B cell (primary cell): ENCODE data around the gene ESYT3. TPM values are rescaled to one million over a fixed set of nuclear protein-coding genes. Genes with fewer than 3 reads are reported as not detected.

Experiments
- ATAC-seq: fragments of 200-7000 bp; cut with Tn5 transposase; one replicate; pipeline ENCODE4 v1.10.0; 2021; ENCODE audit warnings: low read depth, mild to moderate bottlenecking, moderate number of reproducible peaks, moderate library complexity
- CTCF ChIA-PET: fragments of 350-600 bp; sonication (Branson Sonifier 250); formaldehyde crosslinking; loops from one replicate; lab custom pipeline; 2021; ENCODE audit warnings: antibody characterized with exemption, inconsistent platforms; lab: Charles Lee
- POLR2A ChIA-PET: fragments of 350-600 bp; sonication (Branson Sonifier 250); formaldehyde crosslinking; loops from one replicate; lab custom pipeline; 2021; ENCODE audit warnings: antibody characterized with exemption; lab: Charles Lee
- DNase-seq: peaks from one replicate; pipeline ENCODE4 v3.0.0; 2013
- H2AFZ ChIP-seq: 2 replicates; pipeline ENCODE4 v1.6.1; 2012; ENCODE audit warnings: mild to moderate bottlenecking, low read depth, low read length; ENCODE audit not compliant: insufficient read depth, poor library complexity, severe bottlenecking
- H3K27ac ChIP-seq, 2 donors: 1 replicate in 1 of 2; 2 replicates in 1 of 2; pipeline ENCODE4 v1.5.1; 2012 to 2013; ENCODE audit warnings: low read length in 2 of 2, mild to moderate bottlenecking in 2 of 2, moderate library complexity in 1 of 2
- H3K27me3 ChIP-seq, 4 experiments: fragments of 200-600 bp in 1 of 4; sonication (generic) in 1 of 4; replicated peaks in 1 of 4; 1 replicate in 2 of 4; 2 replicates in 2 of 4; pipeline versions ENCODE4 v1.6.1 to v1.7.0; 2013 to 2016; ENCODE audit warnings: low read length in 3 of 4, mild to moderate bottlenecking in 2 of 4, mixed read lengths in 1 of 4, moderate library complexity in 1 of 4; ENCODE audit not compliant: insufficient read depth in 4 of 4, control insufficient read depth in 3 of 4; ENCODE audit errors: control extremely low read depth in 1 of 4
- H3K36me3 ChIP-seq, 2 experiments: replicated peaks in 1 of 2; 1 replicate in 1 of 2; 2 replicates in 1 of 2; pipeline versions ENCODE4 v1.6.1 to v1.7.1; 2013; ENCODE audit warnings: low read length in 1 of 2; ENCODE audit not compliant: insufficient read depth in 2 of 2, control insufficient read depth in 1 of 2; ENCODE audit errors: control extremely low read depth in 1 of 2, extremely low read depth in 1 of 2
- H3K4me1 ChIP-seq, 2 donors: fragments of 200-600 bp in 1 of 2; sonication (generic) in 1 of 2; 1 replicate in 1 of 2; 2 replicates in 1 of 2; pipeline versions ENCODE4 v1.5.1 to v1.6.1; 2013 to 2017; ENCODE audit warnings: low read length in 2 of 2; ENCODE audit not compliant: control insufficient read depth in 2 of 2, insufficient read depth in 2 of 2
- H3K4me2 ChIP-seq: replicated peaks from 2 replicates; pipeline ENCODE3; 2012; ENCODE audit warnings: mild to moderate bottlenecking, low read depth, low read length; ENCODE audit not compliant: poor library complexity, severe bottlenecking
- H3K4me3 ChIP-seq, 5 experiments: fragments of 200-600 bp in 1 of 5; sonication (generic) in 1 of 5; 1 replicate in 3 of 5; 2 replicates in 2 of 5; pipeline versions ENCODE4 v1.5.1 to v1.7.0; 2011 to 2016; ENCODE audit warnings: low read length in 4 of 5, mild to moderate bottlenecking in 4 of 5, low read depth in 2 of 5, control low read depth in 1 of 5, moderate library complexity in 1 of 5; ENCODE audit not compliant: insufficient read depth in 1 of 5; ENCODE audit errors: control extremely low read depth in 1 of 5, extremely low read depth in 1 of 5
- H3K79me2 ChIP-seq: fragments of 200-600 bp; sonication (generic); one replicate; pipeline ENCODE4 v1.6.0; 2016; ENCODE audit warnings: low read length; ENCODE audit not compliant: control insufficient read depth, insufficient read depth
- H3K9ac ChIP-seq: fragments of 200-600 bp; sonication (generic); 2 replicates; pipeline ENCODE4 v1.6.1; 2017; ENCODE audit warnings: mild to moderate bottlenecking, low read length, moderate library complexity
- H3K9me3 ChIP-seq, 3 donors: one replicate each; pipeline versions ENCODE4 v1.6.1 to v1.7.1; 2013; ENCODE audit warnings: low read length in 2 of 3; ENCODE audit not compliant: control insufficient read depth in 2 of 3, insufficient read depth in 1 of 3; ENCODE audit errors: control extremely low read depth in 1 of 3
- H4K20me1 ChIP-seq: 2 replicates; pipeline ENCODE4 v1.6.0; 2012; ENCODE audit warnings: mild to moderate bottlenecking, low read length; ENCODE audit not compliant: insufficient read depth, control insufficient read depth, poor library complexity, severe bottlenecking
- H3K27ac Mint-ChIP-seq: one replicate; pipeline ENCODE4 v1.8.0; 2021; ENCODE audit warnings: mixed read lengths
- H3K27me3 Mint-ChIP-seq: one replicate; pipeline ENCODE4 v1.8.0; 2021; ENCODE audit warnings: mixed read lengths
- H3K4me1 Mint-ChIP-seq: one replicate; pipeline ENCODE4 v1.8.0; 2021; ENCODE audit warnings: mixed read lengths
- H3K4me3 Mint-ChIP-seq: one replicate; pipeline ENCODE4 v1.8.0; 2021; ENCODE audit warnings: mixed read lengths
- H3K9me3 Mint-ChIP-seq: one replicate; pipeline ENCODE4 v1.8.0; 2022; ENCODE audit warnings: mixed read lengths; ENCODE audit not compliant: insufficient read depth
- EZH2 ChIP-seq: IDR thresholded peaks from 2 replicates; pipeline ENCODE4 v1.6.1; 2012; ENCODE audit warnings: borderline replicate concordance, low read depth, mild to moderate bottlenecking, moderate library complexity, low read length; ENCODE audit not compliant: insufficient read depth, poor library complexity, severe bottlenecking
- WGBS: methylation state at CpG from one replicate; pipeline ENCODE4 v1.1.5; 2013; ENCODE audit warnings: missing lambda C conversion rate; ENCODE audit not compliant: insufficient coverage; 5-methylcytosine and 5-hydroxymethylcytosine counted together
- intact Hi-C: fragments of 100-400 bp; cut with micrococcal nuclease; formaldehyde crosslinking; loops from one replicate; pipeline ENCODE4 v1.10.0; 2022
- polyA plus RNA-seq: library from polyadenylated mRNA; depleted of rRNA; stranded (reverse); fragments of >200 nt; gene quantifications from 2 replicates; pipeline ENCODE4 v1.2.3, GENCODE V29; 2012
- total RNA-seq, 2 donors: library from RNA; stranded (reverse); fragments of 120-200 nt in 1 of 2; gene quantifications; 1 replicate in 1 of 2; 2 replicates in 1 of 2; pipeline versions ENCODE4 v1.2.3 to v1.2.4, GENCODE V29; 2013 to 2022
- TF ChIP-seq, protein P1 (sequence below): fragments of 200-600 bp; IDR thresholded peaks from one replicate; pipeline ENCODE4 v1.8.0; 2022; ENCODE audit warnings: antibody characterized with exemption, mild to moderate bottlenecking

Gene ESYT3
- total and polyA plus RNA-seq, 2 donors (not counting 1 experiment from before 2014, with no cell fraction given) = not detected

GRCh38 chr3:138384976-138385375 is 49.4 kb upstream of the ESYT3 start:
- H3K4me3 Mint-ChIP-seq = no peak overlapping the region
- Histone ChIP-seq H3K9ac (no peak overlapping the region), H2AFZ (no peak overlapping the region), H3K27ac (no peak overlapping the region), H3K4me1 (no peaks in the 10 kb centered on the region), H3K4me2 (no peak overlapping the region), H3K36me3 (no peaks in the 10 kb centered on the region), H3K9me3 (peaks cover 0 to 8% (median 0%) of the 10 kb centered on the region in 3 donors), H3K79me2 (no peaks in the 10 kb centered on the region), H3K27me3 (peaks cover 0 to 47% (median 15%) of the 10 kb centered on the region in 4 experiments), H4K20me1 (no peaks in the 10 kb centered on the region), H3K4me3 (no peak overlapping the region)
- no peaks in the 10 kb centered on the region for H3K4me1 Mint-ChIP-seq
- no peaks in the 10 kb centered on the region for H3K9me3 Mint-ChIP-seq
- DNase-seq (no peak), ATAC-seq (no peak)
- WGBS = 92% methylated on average over 2 of the region's 5 CpGs
- H3K27me3 Mint-ChIP-seq = peaks cover 64% of the 10 kb centered on the region
- H3K27ac Mint-ChIP-seq = no peak overlapping the region
- POLR2A ChIA-PET = no interaction called here
- CTCF ChIA-PET = no interaction called here
- intact Hi-C loops = no loop called here
- no peak for TF ChIP-seq EZH2
- TF ChIP-seq, protein P1, sequence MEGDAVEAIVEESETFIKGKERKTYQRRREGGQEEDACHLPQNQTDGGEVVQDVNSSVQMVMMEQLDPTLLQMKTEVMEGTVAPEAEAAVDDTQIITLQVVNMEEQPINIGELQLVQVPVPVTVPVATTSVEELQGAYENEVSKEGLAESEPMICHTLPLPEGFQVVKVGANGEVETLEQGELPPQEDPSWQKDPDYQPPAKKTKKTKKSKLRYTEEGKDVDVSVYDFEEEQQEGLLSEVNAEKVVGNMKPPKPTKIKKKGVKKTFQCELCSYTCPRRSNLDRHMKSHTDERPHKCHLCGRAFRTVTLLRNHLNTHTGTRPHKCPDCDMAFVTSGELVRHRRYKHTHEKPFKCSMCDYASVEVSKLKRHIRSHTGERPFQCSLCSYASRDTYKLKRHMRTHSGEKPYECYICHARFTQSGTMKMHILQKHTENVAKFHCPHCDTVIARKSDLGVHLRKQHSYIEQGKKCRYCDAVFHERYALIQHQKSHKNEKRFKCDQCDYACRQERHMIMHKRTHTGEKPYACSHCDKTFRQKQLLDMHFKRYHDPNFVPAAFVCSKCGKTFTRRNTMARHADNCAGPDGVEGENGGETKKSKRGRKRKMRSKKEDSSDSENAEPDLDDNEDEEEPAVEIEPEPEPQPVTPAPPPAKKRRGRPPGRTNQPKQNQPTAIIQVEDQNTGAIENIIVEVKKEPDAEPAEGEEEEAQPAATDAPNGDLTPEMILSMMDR = no peak

GRCh38 chr3:138389144-138389601 is 45.2 kb upstream of the ESYT3 start:
- intact Hi-C loops = no loop called here
- H3K9ac ChIP-seq = no peak overlapping the region
- no peak overlapping the region for H3K27ac Mint-ChIP-seq

More at GRCh38 chr3:138389144-138389601, 45.2 kb upstream of the ESYT3 start:
- Histone ChIP-seq H3K4me3 (no peak overlapping the region), H2AFZ (no peak overlapping the region), H3K27me3 (peaks cover 0 to 24% (median 5%) of the 10 kb centered on the region in 4 experiments), H3K4me2 (no peak overlapping the region), H3K79me2 (no peaks in the 10 kb centered on the region), H3K4me1 (no peaks in the 10 kb centered on the region), H3K36me3 (no peaks in the 10 kb centered on the region), H3K27ac (no peak overlapping the region), H4K20me1 (no peaks in the 10 kb centered on the region), H3K9me3 (peaks cover 0 to 3% (median 0%) of the 10 kb centered on the region in 3 donors)
- POLR2A ChIA-PET = no interaction called here
- H3K9me3 Mint-ChIP-seq = no peaks in the 10 kb centered on the region
- DNase-seq = no peak
- WGBS = 96% methylated on average over 6 of the region's 6 CpGs
- H3K4me1 Mint-ChIP-seq = no peaks in the 10 kb centered on the region
- CTCF ChIA-PET = no interaction called here
- ATAC-seq = no peak
- TF ChIP-seq EZH2 = no peak
- TF ChIP-seq, protein P1 = no peak
- H3K27me3 Mint-ChIP-seq = peaks cover 43% of the 10 kb centered on the region
- no peak overlapping the region for H3K4me3 Mint-ChIP-seq
